T47D (cell line): ENCODE data around the gene NPIPB8.
"Not testable (repeated sequence)": the region's sequence is repeated elsewhere in the genome, so short reads cannot be mapped to it uniquely, and the experiment has no call there.

Source experiments
- DNase-seq, 2 experiments: peaks; one replicate each; pipeline versions ENCODE4 v3.0.0 to v3.0.0-alpha.2; 2011 to 2012; ENCODE audit warnings: low read depth in 1 of 2, low spot score in 1 of 2
- JUND ChIP-seq: IDR thresholded peaks from 2 replicates; pipeline ENCODE4 v1.6.1; 2012; ENCODE audit warnings: low read depth
- in situ Hi-C: cut with HindIII; loops from 2 replicates; pipeline ENCODE4 v1.10.0; 2016; ENCODE audit warnings: low sequenced_read_pairs, low pct_unique_long_range_greater_than_20kb

NPIPB8 gene

GRCh38 chr16:28602529-28602928 is 35.3 kb upstream of the NPIPB8 start:
- in situ Hi-C loops = no loop called here
- no peak for TF ChIP-seq JUND
- DNase-seq = no peak

- no peak for DNase-seq
- no peak for TF ChIP-seq JUND
- in situ Hi-C loops = no loop called here
Observed at GRCh38 chr16:28603381-28604185, 34.3 kb upstream of the NPIPB8 start.

- in situ Hi-C loops = no loop called here
- no peak for DNase-seq
- no peak for TF ChIP-seq JUND
Observed at GRCh38 chr16:28604186-28604565, 33.7 kb upstream of the NPIPB8 start.

- no peak for DNase-seq
- TF ChIP-seq JUND = no peak
- in situ Hi-C loops = no loop called here
Observed at GRCh38 chr16:28606291-28607115, 31.4 kb upstream of the NPIPB8 start.

- TF ChIP-seq JUND = no peak
- DNase-seq = no peak
- in situ Hi-C loops = no loop called here
Observed at GRCh38 chr16:28607116-28607623, 30.7 kb upstream of the NPIPB8 start.

- in situ Hi-C loops = not testable (repeated sequence)
Observed at GRCh38 chr16:28607681-28608495, 30.0 kb upstream of the NPIPB8 start.

GRCh38 chr16:28608496-28608808 is 29.4 kb upstream of the NPIPB8 start:
- in situ Hi-C loops, DNase-seq: not testable (repeated sequence)

More at GRCh38 chr16:28607681-28608495, 30.0 kb upstream of the NPIPB8 start:
- not testable (repeated sequence) for DNase-seq

GRCh38 chr16:28608867-28609596 is 28.8 kb upstream of the NPIPB8 start:
- in situ Hi-C loops, DNase-seq: not testable (repeated sequence)

- peak; percentile 73 to 89 for DNase-seq
- TF ChIP-seq JUND = no peak
- in situ Hi-C loops = no loop called here
Observed at GRCh38 chr16:28609631-28610594, 28.0 kb upstream of the NPIPB8 start, which contains the start of gene SULT1A1. Gene SULT1A1, minus strand, starts transcription at chr16:28610044. Its CDS starts 1,189 bp downstream, at chr16:28608855.

GRCh38 chr16:28610595-28611191 is 27.2 kb upstream of the NPIPB8 start:
- DNase-seq = no peak
- no peak for TF ChIP-seq JUND
- in situ Hi-C loops = no loop called here

- DNase-seq, in situ Hi-C loops: not testable (repeated sequence)
Observed at GRCh38 chr16:28612359-28613280, 25.2 kb upstream of the NPIPB8 start.

GRCh38 chr16:28613912-28614311 is 24.0 kb upstream of the NPIPB8 start:
- in situ Hi-C loops, DNase-seq: not testable (repeated sequence)

- in situ Hi-C loops, DNase-seq: not testable (repeated sequence)
Observed at GRCh38 chr16:28614561-28614960, 23.3 kb upstream of the NPIPB8 start.

GRCh38 chr16:28615486-28616223 is 22.2 kb upstream of the NPIPB8 start:
- in situ Hi-C loops = not testable (repeated sequence)
- DNase-seq = peak in 1 of 2 experiments; percentile 67
